T-cell (primary cell): ENCODE data around the gene NLRC3. TPM values are rescaled to one million over a fixed set of nuclear protein-coding genes. Genes with fewer than 3 reads are reported as not detected.

ENCODE experiments used
- ATAC-seq, 4 experiments: fragments of 200-7000 bp in 3 of 4; fragments of 150-1000 bp in 1 of 4; cut with Tn5 transposase; replicated peaks in 1 of 4; 1 replicate in 3 of 4; 2 replicates in 1 of 4; pipeline ENCODE4 v1.10.0; 2021; ENCODE audit warnings: moderate library complexity in 3 of 4, mild to moderate bottlenecking in 2 of 4, moderate number of reproducible peaks in 1 of 4
- CTCF ChIA-PET, 2 donors: fragments of 300-600 bp; sonication (Branson Sonifier 250); formaldehyde crosslinking; loops; one replicate each; lab custom pipeline; 2022; ENCODE audit warnings: antibody characterized with exemption in 2 of 2; lab: Charles Lee
- POLR2A ChIA-PET, 2 donors: fragments of 300-600 bp; sonication (Branson Sonifier 250); formaldehyde crosslinking; loops; one replicate each; lab custom pipeline; 2022; ENCODE audit warnings: antibody characterized with exemption in 2 of 2; lab: Charles Lee
- DNase-seq, 35 experiments: peaks; one replicate each; pipeline versions ENCODE4 v3.0.0 to v3.0.0-alpha.2; 2013 to 2023
- H3K27ac ChIP-seq: one replicate; pipeline ENCODE4 v1.5.1; 2013; ENCODE audit warnings: low read length
- H3K27me3 ChIP-seq, 2 experiments: replicated peaks in 1 of 2; 1 replicate in 1 of 2; 2 replicates in 1 of 2; pipeline versions ENCODE4 v1.6.1 to v1.7.0; 2013; ENCODE audit warnings: low read length in 1 of 2, mixed read lengths in 1 of 2; ENCODE audit not compliant: control insufficient read depth in 2 of 2, insufficient read depth in 2 of 2; ENCODE audit errors: extremely low read depth in 1 of 2
- H3K36me3 ChIP-seq, 2 donors: 1 replicate in 1 of 2; 2 replicates in 1 of 2; pipeline versions ENCODE4 v1.6.1 to v1.7.0; 2013; ENCODE audit warnings: low read length in 1 of 2; ENCODE audit not compliant: control insufficient read depth in 2 of 2, insufficient read depth in 1 of 2; ENCODE audit errors: extremely low read depth in 1 of 2
- H3K4me1 ChIP-seq, 2 experiments: 1 replicate in 1 of 2; 2 replicates in 1 of 2; pipeline versions ENCODE4 v1.6.1 to v1.7.0; 2013; ENCODE audit warnings: low read length in 2 of 2, mixed read lengths in 1 of 2; ENCODE audit not compliant: insufficient read depth in 2 of 2, control insufficient read depth in 1 of 2; ENCODE audit errors: extremely low read depth in 1 of 2
- H3K4me3 ChIP-seq, 2 donors: 1 replicate in 1 of 2; 2 replicates in 1 of 2; pipeline versions ENCODE4 v1.5.1 to v1.7.0; 2013; ENCODE audit warnings: mild to moderate bottlenecking in 2 of 2, low read length in 1 of 2, moderate library complexity in 1 of 2; ENCODE audit not compliant: control insufficient read depth in 1 of 2; ENCODE audit errors: extremely low read depth in 1 of 2
- H3K9me3 ChIP-seq: 2 replicates; pipeline ENCODE4 v1.7.0; 2013
- H3K27ac Mint-ChIP-seq, 2 donors: one replicate each; pipeline ENCODE4 v1.8.0; 2020 to 2021; ENCODE audit warnings: mild to moderate bottlenecking in 2 of 2, mixed read lengths in 2 of 2
- H3K27me3 Mint-ChIP-seq, 2 donors: one replicate each; pipeline ENCODE4 v1.8.0; 2021 to 2022; ENCODE audit warnings: mixed read lengths in 2 of 2
- H3K36me3 Mint-ChIP-seq: one replicate; pipeline ENCODE4 v1.8.0; 2021; ENCODE audit warnings: mixed read lengths
- H3K4me1 Mint-ChIP-seq, 3 donors: one replicate each; pipeline ENCODE4 v1.8.0; 2020 to 2022; ENCODE audit warnings: mixed read lengths in 3 of 3, mild to moderate bottlenecking in 1 of 3
- H3K4me3 Mint-ChIP-seq, 3 donors: one replicate each; pipeline ENCODE4 v1.8.0; 2020 to 2022; ENCODE audit warnings: mild to moderate bottlenecking in 3 of 3, mixed read lengths in 3 of 3, moderate library complexity in 3 of 3
- H3K9me3 Mint-ChIP-seq, 3 donors: one replicate each; pipeline ENCODE4 v1.8.0; 2020 to 2022; ENCODE audit warnings: mixed read lengths in 3 of 3
- WGBS: methylation state at CpG from one replicate; pipeline ENCODE4 v1.1.5; 2013; ENCODE audit warnings: missing lambda C conversion rate; ENCODE audit not compliant: insufficient coverage; 5-methylcytosine and 5-hydroxymethylcytosine counted together
- total RNA-seq, 35 experiments: library from RNA in 6 of 35; stranded (reverse) in 6 of 35; fragments of 120-200 nt in 1 of 35; gene quantifications; one replicate each; pipeline versions ENCODE4 v1.2.1 to v1.2.4 and lab custom pipeline; 2013 to 2026

Gene NLRC3
- total RNA-seq, 5 donors from 2014 or later (not counting 1 experiment from before 2014, with no cell fraction given) = 75.6 to 178 (median 160) TPM

DNA sequence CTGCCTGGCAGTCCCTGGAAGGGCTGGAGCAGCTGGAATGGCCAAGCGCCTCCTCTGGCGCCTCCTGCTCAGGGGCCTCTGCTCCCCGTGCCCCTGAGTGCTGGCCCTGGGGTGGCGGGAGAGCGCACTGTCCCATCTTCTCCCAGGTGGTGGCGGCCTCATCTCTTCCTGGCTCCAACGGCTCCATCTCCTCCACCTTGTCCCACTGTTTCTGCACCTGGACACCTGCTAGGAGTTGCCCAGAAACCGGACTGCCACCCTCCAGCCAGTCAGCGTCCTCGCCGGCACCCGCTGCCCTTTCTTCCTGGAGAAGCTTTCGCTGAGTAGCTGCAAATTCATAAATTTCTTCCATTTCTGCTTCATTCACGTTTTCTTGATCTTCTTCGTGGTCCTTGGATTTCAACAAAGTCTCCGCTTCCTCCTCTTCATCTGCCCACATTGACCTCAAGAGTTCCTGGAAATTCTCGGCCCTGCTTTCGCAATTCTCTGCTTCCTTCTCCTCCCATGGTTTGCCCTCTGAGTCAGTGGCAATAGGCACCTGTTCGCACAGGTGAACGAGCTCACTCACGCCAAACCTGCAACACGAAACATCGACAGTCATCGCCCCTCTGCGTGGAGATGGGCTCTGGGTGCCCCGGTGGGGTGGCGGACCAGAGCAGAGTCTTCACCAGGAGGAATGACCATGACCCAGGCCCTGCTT, 13.7 kb upstream of the NLRC3 start:
- H3K36me3 ChIP-seq = peaks cover 0 to 4% of the 10 kb centered on the region in 2 donors
- ChIA-PET POLR2A (no interaction called here), CTCF (no interaction called here)
- Mint-ChIP-seq H3K27me3 (no peaks in the 10 kb centered on the region), H3K9me3 (no peaks in the 10 kb centered on the region), H3K27ac (no peak overlapping the region), H3K4me1 (peaks cover 0 to 4% (median 2%) of the 10 kb centered on the region in 3 donors), H3K4me3 (no peak overlapping the region), H3K36me3 (peaks cover 13% of the 10 kb centered on the region)
- no peak overlapping the region for H3K27ac ChIP-seq
- H3K4me1 ChIP-seq = no peaks in the 10 kb centered on the region
- no peak overlapping the region for H3K4me3 ChIP-seq
- ATAC-seq (no peak), DNase-seq (no peak)
- WGBS = 94% methylated on average over 27 of the region's 27 CpGs
- no peaks in the 10 kb centered on the region for H3K9me3 ChIP-seq
- H3K27me3 ChIP-seq = no peaks in the 10 kb centered on the region

DNA sequence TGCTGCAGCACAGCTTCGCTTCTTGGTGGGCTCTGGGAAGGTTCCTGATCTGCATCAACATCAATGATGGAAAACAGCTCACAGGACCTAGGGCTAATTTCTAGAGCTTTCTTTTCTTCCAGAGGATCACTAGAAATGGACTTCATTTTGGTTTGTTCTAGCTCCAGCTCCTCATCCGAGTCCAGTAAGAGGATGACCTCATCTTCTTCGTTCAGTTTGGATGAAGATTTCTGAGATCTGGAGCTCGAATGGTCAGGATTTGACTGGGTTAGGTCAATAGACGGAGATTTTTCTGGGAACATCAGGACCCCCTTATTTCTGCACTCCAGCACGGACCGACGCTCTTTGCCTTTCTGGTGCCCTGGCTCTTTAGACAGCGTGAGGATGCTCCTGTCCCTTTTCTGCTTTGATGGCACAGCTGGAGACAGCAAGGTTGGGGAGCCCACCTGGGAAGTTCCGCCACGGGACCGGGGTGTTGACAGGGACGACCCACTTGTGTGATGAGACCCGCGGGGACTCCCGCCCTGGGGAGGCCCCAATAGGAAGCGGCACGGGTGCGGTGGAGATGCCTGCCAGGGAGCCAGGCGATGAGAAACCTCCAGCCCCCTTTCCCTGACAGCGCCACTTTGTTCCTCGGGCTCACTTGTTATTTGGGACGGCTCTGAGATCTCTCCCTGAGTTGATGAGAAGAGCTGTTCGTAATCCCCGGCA, 12.9 kb upstream of the NLRC3 start:
- ATAC-seq = no peak
- Mint-ChIP-seq H3K27me3 (no peaks in the 10 kb centered on the region), H3K9me3 (no peaks in the 10 kb centered on the region), H3K27ac (no peak overlapping the region), H3K36me3 (peaks cover 10% of the 10 kb centered on the region), H3K4me3 (no peak overlapping the region), H3K4me1 (peaks cover 0 to 4% (median 4%) of the 10 kb centered on the region in 3 donors)
- no peak overlapping the region for H3K27ac ChIP-seq
- H3K4me3 ChIP-seq = no peak overlapping the region
- H3K9me3 ChIP-seq = no peaks in the 10 kb centered on the region
- ChIA-PET POLR2A (no interaction called here), CTCF (no interaction called here)
- peaks cover 0 to 4% of the 10 kb centered on the region in 2 donors for H3K36me3 ChIP-seq
- DNase-seq = no peak
- H3K27me3 ChIP-seq = no peaks in the 10 kb centered on the region
- 93% methylated on average over 22 of the region's 25 CpGs for WGBS
- peaks cover 0 to under 1% of the 10 kb centered on the region in 2 experiments for H3K4me1 ChIP-seq

DNA sequence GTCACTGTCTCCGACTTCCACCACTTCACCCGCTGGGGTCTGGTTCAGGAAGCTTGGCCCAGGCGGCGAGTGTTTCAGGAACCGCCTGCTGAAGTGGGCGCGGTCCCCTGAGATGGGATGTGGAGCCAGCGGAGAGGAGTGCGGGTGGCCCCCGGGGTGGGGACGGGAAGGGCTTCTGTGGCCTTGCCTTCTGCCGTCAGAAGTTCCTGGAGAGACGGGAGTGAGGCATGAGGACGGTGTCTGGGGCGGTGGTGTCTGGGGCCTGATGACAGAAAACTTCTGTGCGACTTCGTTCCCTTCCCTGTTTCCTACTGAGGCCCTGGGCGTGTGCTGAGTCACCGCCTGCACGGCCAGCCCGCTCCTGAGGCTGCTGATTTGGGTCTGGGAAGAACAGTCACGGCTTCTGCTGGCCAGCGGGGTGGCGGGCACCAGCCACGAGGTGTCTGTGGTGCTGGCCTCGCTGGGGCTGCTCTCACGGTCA, 12.3 kb upstream of the NLRC3 start:
- H3K4me1 ChIP-seq = peaks cover 0 to 4% of the 10 kb centered on the region in 2 experiments
- Mint-ChIP-seq H3K4me3 (no peak overlapping the region), H3K4me1 (peaks cover 0 to 4% (median 4%) of the 10 kb centered on the region in 3 donors), H3K27ac (no peak overlapping the region), H3K9me3 (no peaks in the 10 kb centered on the region), H3K36me3 (peaks cover 10% of the 10 kb centered on the region), H3K27me3 (no peaks in the 10 kb centered on the region)
- ChIA-PET POLR2A (no interaction called here), CTCF (no interaction called here)
- no peaks in the 10 kb centered on the region for H3K27me3 ChIP-seq
- H3K36me3 ChIP-seq = peaks cover 0 to 5% of the 10 kb centered on the region in 2 donors
- no peak overlapping the region for H3K27ac ChIP-seq
- no peak for ATAC-seq
- 91% methylated on average over 23 of the region's 27 CpGs for WGBS
- no peak for DNase-seq
- no peak overlapping the region for H3K4me3 ChIP-seq
- no peaks in the 10 kb centered on the region for H3K9me3 ChIP-seq

DNA sequence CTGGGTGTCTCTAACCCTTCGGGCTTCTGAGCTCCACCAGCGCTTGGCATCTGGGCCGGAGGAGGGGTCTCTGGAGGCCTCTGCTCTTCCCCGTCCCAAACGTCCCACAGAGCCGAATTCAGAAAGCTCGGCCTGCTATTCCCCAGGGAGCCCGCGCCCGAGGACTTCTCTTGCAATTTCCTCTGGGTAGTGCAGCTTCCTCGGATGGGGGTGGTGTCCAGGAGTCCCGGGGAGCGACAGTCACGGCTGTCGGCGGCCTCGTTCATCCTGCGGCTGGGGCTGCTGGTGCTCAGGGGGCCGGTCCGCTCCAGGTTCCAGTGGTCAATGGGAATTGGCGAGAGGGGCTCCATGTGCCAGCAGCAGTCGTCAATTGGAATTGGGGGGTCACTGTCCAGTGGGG, 11.8 kb upstream of the NLRC3 start:
- Mint-ChIP-seq H3K27me3 (no peaks in the 10 kb centered on the region), H3K4me3 (no peak overlapping the region), H3K36me3 (peaks cover 10% of the 10 kb centered on the region), H3K4me1 (peaks cover 0 to 4% (median 4%) of the 10 kb centered on the region in 3 donors), H3K9me3 (no peaks in the 10 kb centered on the region), H3K27ac (no peak overlapping the region)
- CTCF ChIA-PET = no interaction called here
- H3K9me3 ChIP-seq = no peaks in the 10 kb centered on the region
- no peak overlapping the region for H3K27ac ChIP-seq
- no peak overlapping the region for H3K4me3 ChIP-seq
- DNase-seq (no peak), ATAC-seq (no peak)
- H3K36me3 ChIP-seq = peaks cover 0 to 7% of the 10 kb centered on the region in 2 donors
- H3K4me1 ChIP-seq = peaks cover 0 to 4% of the 10 kb centered on the region in 2 experiments
- WGBS = 95% methylated on average over 21 of the region's 22 CpGs
- no peaks in the 10 kb centered on the region for H3K27me3 ChIP-seq
- POLR2A ChIA-PET = no interaction called here

DNA sequence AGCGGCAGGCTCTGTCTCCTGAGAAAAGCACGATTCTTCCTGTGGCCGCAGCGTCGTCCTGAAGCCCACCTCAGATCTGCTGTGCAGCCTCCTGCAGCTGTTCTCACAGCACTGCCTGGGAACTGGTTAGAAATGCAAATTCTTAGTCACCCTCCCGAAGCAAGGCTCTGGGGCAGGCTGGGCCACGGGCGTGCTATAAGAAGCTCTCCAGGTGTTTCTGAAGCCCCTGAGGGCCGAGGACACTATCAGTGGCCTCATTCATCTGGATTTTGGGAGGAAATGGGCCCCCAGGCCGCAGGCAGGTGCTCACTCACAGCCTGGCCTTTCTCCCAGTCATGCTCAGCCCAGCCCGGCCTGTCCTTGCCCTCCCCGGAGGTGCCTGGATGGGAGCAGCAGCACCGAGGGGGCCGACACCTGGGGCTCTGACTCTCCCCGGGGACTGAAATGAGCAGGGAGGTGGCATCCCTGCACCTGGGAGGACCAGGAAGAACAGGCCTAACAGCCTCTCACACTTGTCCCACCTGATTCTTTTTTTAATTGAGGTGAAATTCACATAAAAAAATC, 10.4 kb upstream of the NLRC3 start:
- no peak overlapping the region for H3K4me3 Mint-ChIP-seq
- H3K4me1 ChIP-seq = peaks cover 0 to 4% of the 10 kb centered on the region in 2 experiments
- DNase-seq = no peak
- no peaks in the 10 kb centered on the region for H3K27me3 ChIP-seq
- ChIA-PET CTCF (no interaction called here), POLR2A (no interaction called here)
- no peak overlapping the region for H3K4me3 ChIP-seq
- H3K27ac Mint-ChIP-seq = peak overlapping the region in 1 of 2 donors; percentile 40
- no peak overlapping the region for H3K27ac ChIP-seq
- H3K9me3 ChIP-seq = no peaks in the 10 kb centered on the region
- H3K27me3 Mint-ChIP-seq = no peaks in the 10 kb centered on the region
- H3K9me3 Mint-ChIP-seq = no peaks in the 10 kb centered on the region
- WGBS = 87% methylated on average over 11 of the region's 15 CpGs
- ATAC-seq = no peak
- peaks cover 0 to 4% (median 4%) of the 10 kb centered on the region in 3 donors for H3K4me1 Mint-ChIP-seq
- peaks cover 10% of the 10 kb centered on the region for H3K36me3 Mint-ChIP-seq
- H3K36me3 ChIP-seq = peaks cover 7 to 10% of the 10 kb centered on the region in 2 donors

DNA sequence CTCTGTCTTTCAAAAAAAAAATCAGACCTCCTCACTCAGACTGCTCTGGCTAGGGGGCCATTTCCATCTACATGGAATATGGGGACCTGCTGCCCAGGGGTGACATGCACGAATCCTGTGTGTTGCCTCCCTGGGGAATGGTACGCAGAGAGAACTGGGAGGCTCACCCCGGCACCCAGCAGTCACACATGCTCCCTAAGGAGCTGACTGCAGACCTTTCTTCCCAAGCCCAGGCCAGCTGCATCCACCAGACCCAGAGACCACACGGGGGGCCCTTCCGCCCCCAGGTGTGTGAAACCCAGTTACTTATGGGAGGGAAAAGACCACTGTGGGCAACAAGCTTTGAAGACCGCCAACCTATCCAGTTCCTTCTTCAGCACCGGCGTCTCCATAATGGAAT, 7.2 kb upstream of the NLRC3 start:
- Mint-ChIP-seq H3K4me3 (no peak overlapping the region), H3K27ac (no peak overlapping the region), H3K9me3 (no peaks in the 10 kb centered on the region), H3K36me3 (no peaks in the 10 kb centered on the region), H3K4me1 (peaks cover 12 to 22% (median 12%) of the 10 kb centered on the region in 3 donors), H3K27me3 (no peaks in the 10 kb centered on the region)
- Histone ChIP-seq H3K4me1 (peaks cover 2 to 17% of the 10 kb centered on the region in 2 experiments), H3K9me3 (no peaks in the 10 kb centered on the region), H3K4me3 (no peak overlapping the region), H3K36me3 (peaks cover 3 to 10% of the 10 kb centered on the region in 2 donors), H3K27me3 (no peaks in the 10 kb centered on the region), H3K27ac (no peak overlapping the region)
- DNase-seq = no peak
- CTCF ChIA-PET = no interaction called here
- ATAC-seq = no peak
- POLR2A ChIA-PET = no interaction called here
- WGBS = 94% methylated on average over 3 of the region's 8 CpGs
